Gastroesophageal sphincter (tissue), 3 donors: ENCODE results near the gene SDCBP2.

Source experiments
- EP300 ChIP-seq: sonication (generic); formaldehyde crosslinking; IDR thresholded peaks from one replicate; pipeline ENCODE4 v1.6.1; 2017; ENCODE audit warnings: antibody characterized with exemption, mild to moderate bottlenecking
- POLR2AphosphoS5 ChIP-seq: sonication (generic); formaldehyde crosslinking; IDR thresholded peaks from one replicate; pipeline ENCODE4 v1.6.1; 2017; ENCODE audit warnings: antibody characterized with exemption
- TF ChIP-seq, protein P1 (sequence below), 4 experiments: fragments of 200-600 bp in 2 of 4; fragments of 450-650 bp in 2 of 4; sonication (generic) in 1 of 4; IDR thresholded peaks; one replicate each; pipeline ENCODE4 v1.5.1; 2017 to 2019; ENCODE audit warnings: antibody characterized with exemption in 4 of 4, mild to moderate bottlenecking in 2 of 4, moderate library complexity in 2 of 4

DNA sequence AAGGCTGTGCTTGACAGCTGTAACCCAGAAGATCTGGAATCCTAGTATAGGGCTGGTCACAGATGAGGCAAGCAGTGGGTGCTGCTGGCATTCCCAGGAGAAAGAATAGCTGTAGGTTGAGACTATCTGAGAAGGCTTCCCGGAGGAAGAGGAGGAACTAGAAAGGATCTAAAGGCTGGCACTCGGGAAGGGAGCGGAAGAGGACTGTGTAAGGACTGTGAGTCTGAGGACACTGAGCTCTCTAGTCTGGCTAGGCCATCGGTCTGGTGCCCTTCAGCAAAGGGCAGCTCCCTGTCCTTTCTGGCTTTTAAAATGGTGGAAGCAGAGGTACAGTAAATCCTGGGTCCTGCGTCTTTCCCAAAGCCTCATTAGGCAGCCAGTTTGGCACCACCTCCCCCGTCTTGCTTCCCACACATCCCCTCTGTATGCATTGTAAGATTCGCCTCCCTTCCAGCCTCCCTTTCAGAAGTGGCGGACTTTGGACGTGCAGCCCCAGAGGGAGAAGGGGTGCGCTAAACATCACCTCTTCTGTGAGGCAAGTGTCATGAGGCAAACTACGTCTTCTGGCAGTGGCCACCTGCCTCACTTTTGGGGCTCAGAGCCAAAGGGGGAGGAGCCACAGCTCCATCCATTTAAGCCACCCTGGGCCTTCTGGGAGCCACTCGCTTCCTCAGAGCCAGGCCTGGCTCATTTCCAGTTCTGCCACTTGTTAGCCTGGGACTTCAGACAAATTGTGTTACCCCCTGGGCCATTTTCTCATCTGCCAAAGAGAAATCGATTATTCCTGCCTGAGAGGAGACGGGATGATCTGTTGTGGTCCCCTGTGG lies 54.2 kb downstream of the SDCBP2 start:
- TF ChIP-seq EP300: no peak
- TF ChIP-seq, protein P1, sequence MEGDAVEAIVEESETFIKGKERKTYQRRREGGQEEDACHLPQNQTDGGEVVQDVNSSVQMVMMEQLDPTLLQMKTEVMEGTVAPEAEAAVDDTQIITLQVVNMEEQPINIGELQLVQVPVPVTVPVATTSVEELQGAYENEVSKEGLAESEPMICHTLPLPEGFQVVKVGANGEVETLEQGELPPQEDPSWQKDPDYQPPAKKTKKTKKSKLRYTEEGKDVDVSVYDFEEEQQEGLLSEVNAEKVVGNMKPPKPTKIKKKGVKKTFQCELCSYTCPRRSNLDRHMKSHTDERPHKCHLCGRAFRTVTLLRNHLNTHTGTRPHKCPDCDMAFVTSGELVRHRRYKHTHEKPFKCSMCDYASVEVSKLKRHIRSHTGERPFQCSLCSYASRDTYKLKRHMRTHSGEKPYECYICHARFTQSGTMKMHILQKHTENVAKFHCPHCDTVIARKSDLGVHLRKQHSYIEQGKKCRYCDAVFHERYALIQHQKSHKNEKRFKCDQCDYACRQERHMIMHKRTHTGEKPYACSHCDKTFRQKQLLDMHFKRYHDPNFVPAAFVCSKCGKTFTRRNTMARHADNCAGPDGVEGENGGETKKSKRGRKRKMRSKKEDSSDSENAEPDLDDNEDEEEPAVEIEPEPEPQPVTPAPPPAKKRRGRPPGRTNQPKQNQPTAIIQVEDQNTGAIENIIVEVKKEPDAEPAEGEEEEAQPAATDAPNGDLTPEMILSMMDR (IDR thresholded peaks at IDR 0.05): no peak
- no peak for TF ChIP-seq POLR2AphosphoS5
